ENCODE data around the gene HIGD1A. TPM values are rescaled to one million over a fixed set of nuclear protein-coding genes. Genes with fewer than 3 reads are reported as not detected.

Gene HIGD1A
- 100 to 1,000 TPM; 145 to 159 (median 150) TPM for polyA plus RNA-seq (ENCODE audit: insufficient read length in 3 of 3)
- long read RNA-seq, donor 1, transcript HIGD1A-201 (4 exons, 1,373 nt): major isoform, 51 of 53 reads
- long read RNA-seq, donor 1, partial matches to known transcripts: 0 of 53 reads
- long read RNA-seq, donor 1, other reads (novel, unspliced or antisense): 0 of 53 reads
- long read RNA-seq, donor 2, transcript HIGD1A-201 (4 exons, 1,373 nt): major isoform, 51 of 60 reads
- long read RNA-seq, donor 2, partial matches to known transcripts: 7 of 60 reads
- long read RNA-seq, donor 2, other reads (novel, unspliced or antisense): 0 of 60 reads
- long read RNA-seq, donor 3, transcript HIGD1A-201 (4 exons, 1,373 nt): major isoform, 128 of 133 reads
- long read RNA-seq, donor 3, partial matches to known transcripts: 0 of 133 reads
- long read RNA-seq, donor 3, other reads (novel, unspliced or antisense): 0 of 133 reads
- long read RNA-seq, donor 4, transcript HIGD1A-201 (4 exons, 1,373 nt): major isoform, 77 of 81 reads
- long read RNA-seq, donor 4, partial matches to known transcripts: 0 of 81 reads
- long read RNA-seq, donor 4, other reads (novel, unspliced or antisense): 0 of 81 reads
- long read RNA-seq, donor 5: 0 reads
- long read RNA-seq, donor 6, transcript HIGD1A-201 (4 exons, 1,373 nt): major isoform, 49 of 54 reads
- long read RNA-seq, donor 6, partial matches to known transcripts: 0 of 54 reads
- long read RNA-seq, donor 6, other reads (novel, unspliced or antisense): 0 of 54 reads
- long read RNA-seq, donor 7, transcript HIGD1A-201 (4 exons, 1,373 nt): major isoform, 106 of 123 reads
- long read RNA-seq, donor 7, partial matches to known transcripts: 11 of 123 reads
- long read RNA-seq, donor 7, other reads (novel, unspliced or antisense): 0 of 123 reads
- long read RNA-seq, donor 8, transcript HIGD1A-201 (4 exons, 1,373 nt): major isoform, 111 of 126 reads
- long read RNA-seq, donor 8, partial matches to known transcripts: 11 of 126 reads
- long read RNA-seq, donor 8, other reads (novel, unspliced or antisense): 0 of 126 reads
- long read RNA-seq, donor 9, transcript HIGD1A-201 (4 exons, 1,373 nt): major isoform, 97 of 101 reads
- long read RNA-seq, donor 9, partial matches to known transcripts: 0 of 101 reads
- long read RNA-seq, donor 9, other reads (novel, unspliced or antisense): 0 of 101 reads
- long read RNA-seq, donor 10, transcript HIGD1A-204 (4 exons, 585 nt): minor isoform, 7 of 115 reads
- long read RNA-seq, donor 10, transcript HIGD1A-201 (4 exons, 1,373 nt): major isoform, 94 of 115 reads
- long read RNA-seq, donor 10, partial matches to known transcripts: 12 of 115 reads
- long read RNA-seq, donor 10, other reads (novel, unspliced or antisense): 0 of 115 reads
- long read RNA-seq, donor 11, transcript HIGD1A-201 (4 exons, 1,373 nt): major isoform, 77 of 79 reads
- long read RNA-seq, donor 11, partial matches to known transcripts: 0 of 79 reads
- long read RNA-seq, donor 11, other reads (novel, unspliced or antisense): 0 of 79 reads
- long read RNA-seq, donor 12, transcript HIGD1A-201 (4 exons, 1,373 nt): major isoform, 38 of 45 reads
- long read RNA-seq, donor 12, partial matches to known transcripts: 0 of 45 reads
- long read RNA-seq, donor 12, other reads (novel, unspliced or antisense): 0 of 45 reads
- long read RNA-seq, donor 13, transcript HIGD1A-201 (4 exons, 1,373 nt): major isoform, 138 of 144 reads
- long read RNA-seq, donor 13, partial matches to known transcripts: 0 of 144 reads
- long read RNA-seq, donor 13, other reads (novel, unspliced or antisense): 0 of 144 reads
- long read RNA-seq, donor 14, transcript HIGD1A-201 (4 exons, 1,373 nt): major isoform, 87 of 98 reads
- long read RNA-seq, donor 14, partial matches to known transcripts: 5 of 98 reads
- long read RNA-seq, donor 14, other reads (novel, unspliced or antisense): 0 of 98 reads
- long read RNA-seq, donor 15, transcript HIGD1A-201 (4 exons, 1,373 nt): major isoform, 38 of 40 reads
- long read RNA-seq, donor 15, partial matches to known transcripts: 0 of 40 reads
- long read RNA-seq, donor 15, other reads (novel, unspliced or antisense): 0 of 40 reads
- long read RNA-seq, donor 16, transcript HIGD1A-201 (4 exons, 1,373 nt): major isoform, 242 of 260 reads
- long read RNA-seq, donor 16, transcript HIGD1A-204 (4 exons, 585 nt): minor isoform, 9 of 260 reads
- long read RNA-seq, donor 16, transcript HIGD1A-205 (3 exons, 983 nt): minor isoform, 5 of 260 reads
- long read RNA-seq, donor 16, partial matches to known transcripts: 0 of 260 reads
- long read RNA-seq, donor 16, other reads (novel, unspliced or antisense): 0 of 260 reads

DNA sequence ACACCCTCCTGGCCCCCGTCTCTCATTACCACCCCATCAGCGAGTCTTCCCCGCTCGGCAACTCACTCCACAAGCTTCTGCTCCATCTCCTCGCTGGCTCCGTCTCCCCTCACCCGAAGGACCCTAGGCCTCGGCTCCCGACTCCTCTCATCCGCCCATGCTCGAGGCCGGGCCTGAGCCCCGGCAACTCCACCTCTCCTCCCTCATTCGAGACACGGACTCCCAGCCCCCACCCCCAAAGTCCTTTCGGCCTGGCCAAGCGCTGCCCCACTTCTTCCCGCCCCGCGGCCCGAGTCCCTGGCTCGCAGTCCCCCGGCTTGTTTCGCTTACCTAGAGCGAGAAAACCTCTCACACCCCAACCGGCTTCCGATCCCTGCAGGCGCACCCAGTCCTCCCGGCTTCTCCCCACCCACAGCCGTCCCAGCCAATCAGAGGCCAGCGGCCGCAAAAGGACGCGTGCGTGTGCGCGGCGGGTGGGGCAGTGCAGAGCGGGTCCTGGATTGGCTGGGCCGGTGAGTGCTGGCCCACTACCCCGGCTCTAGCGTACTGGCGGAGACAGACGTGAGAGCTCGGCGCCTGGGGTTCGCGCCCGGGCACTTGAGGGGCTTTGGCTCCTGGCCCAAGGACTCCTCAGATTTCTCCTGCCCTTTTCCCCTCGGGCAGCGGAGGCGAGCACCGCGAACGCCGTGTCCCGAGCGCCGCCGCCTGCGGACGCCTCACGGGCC, at the start of gene HIGD1A:
Gene HIGD1A, minus strand, starts transcription at position 385 of the 725 bp plus-strand sequence. CDS start 10,237 bp downstream, outside the sequence.
- peak; percentile 85 to 96 (median 94) for DNase-seq (ENCODE audit: extremely low read depth in 1 of 11, low read depth in 9 of 11, low spot score in 4 of 11)

DNA sequence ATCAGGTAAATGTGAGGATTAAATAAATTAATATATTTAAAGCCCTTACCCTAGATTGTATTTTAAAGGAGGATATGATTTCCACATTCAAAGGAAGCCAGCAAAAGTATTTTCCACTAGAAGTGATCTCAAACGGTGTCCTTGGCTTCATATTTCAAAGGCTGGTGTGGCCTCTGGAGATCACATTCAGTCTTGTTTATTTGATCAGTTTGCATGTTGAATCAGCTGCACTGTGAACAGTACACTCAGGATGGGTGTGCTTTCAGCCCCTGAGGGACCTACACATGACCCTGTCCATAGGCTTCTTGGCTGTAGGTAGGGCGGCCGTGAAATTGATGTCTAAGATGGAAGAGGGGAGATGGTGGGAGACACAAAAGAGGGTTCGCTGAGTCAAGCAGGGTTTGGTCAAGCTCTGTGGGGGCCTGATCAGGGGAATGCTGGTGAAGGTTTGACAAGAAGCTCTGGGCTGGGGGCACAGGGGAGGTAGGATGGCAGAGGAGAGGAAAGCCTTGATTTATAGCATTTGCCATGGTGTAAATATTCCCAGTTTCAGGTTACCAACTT, 49.5 kb upstream of the HIGD1A start:
- no peak for DNase-seq (ENCODE audit: extremely low read depth in 1 of 11, low read depth in 9 of 11, low spot score in 4 of 11)

DNA sequence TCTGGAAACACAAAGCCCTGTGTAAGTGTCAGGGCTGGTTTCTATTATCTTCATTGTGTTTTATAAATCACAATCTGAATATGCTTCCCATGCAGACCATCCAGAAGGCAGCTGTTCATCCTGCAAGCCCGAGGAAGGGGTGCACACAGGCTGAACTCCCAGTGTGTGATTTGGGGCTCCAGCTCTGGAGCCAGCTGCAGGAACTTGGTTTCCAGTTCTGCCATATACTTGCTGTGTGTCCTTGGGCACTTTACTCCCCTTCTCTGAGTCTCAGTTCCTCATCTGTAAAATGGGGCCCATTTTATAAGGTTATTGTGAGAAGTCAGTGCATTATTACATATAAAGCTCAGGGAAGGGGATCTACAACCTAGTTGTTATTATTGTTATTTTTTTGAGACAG, 48.8 kb upstream of the HIGD1A start:
- no peak for DNase-seq (ENCODE audit: extremely low read depth in 1 of 11, low read depth in 9 of 11, low spot score in 4 of 11)

DNA sequence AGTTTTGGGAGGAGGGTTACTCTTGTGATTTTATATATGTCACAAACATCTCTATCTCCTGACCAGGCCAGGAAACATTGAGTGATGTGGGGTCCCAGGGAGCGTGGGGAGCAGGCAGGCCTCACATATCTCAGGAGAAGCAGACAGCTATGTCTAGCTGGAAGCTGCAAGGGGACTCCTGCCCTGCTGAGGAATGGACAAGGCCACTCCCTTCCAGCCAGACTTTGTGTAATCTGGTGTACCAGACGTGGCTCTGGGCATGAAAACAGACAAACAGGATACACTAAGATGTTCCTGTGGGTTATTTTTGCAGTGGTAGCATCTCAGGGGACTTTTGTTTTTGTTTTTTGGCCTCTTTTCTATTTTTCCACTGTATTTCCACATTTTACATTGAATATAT, 48.2 kb upstream of the HIGD1A start:
- DNase-seq (ENCODE audit: extremely low read depth in 1 of 11, low read depth in 9 of 11, low spot score in 4 of 11): no peak

DNA sequence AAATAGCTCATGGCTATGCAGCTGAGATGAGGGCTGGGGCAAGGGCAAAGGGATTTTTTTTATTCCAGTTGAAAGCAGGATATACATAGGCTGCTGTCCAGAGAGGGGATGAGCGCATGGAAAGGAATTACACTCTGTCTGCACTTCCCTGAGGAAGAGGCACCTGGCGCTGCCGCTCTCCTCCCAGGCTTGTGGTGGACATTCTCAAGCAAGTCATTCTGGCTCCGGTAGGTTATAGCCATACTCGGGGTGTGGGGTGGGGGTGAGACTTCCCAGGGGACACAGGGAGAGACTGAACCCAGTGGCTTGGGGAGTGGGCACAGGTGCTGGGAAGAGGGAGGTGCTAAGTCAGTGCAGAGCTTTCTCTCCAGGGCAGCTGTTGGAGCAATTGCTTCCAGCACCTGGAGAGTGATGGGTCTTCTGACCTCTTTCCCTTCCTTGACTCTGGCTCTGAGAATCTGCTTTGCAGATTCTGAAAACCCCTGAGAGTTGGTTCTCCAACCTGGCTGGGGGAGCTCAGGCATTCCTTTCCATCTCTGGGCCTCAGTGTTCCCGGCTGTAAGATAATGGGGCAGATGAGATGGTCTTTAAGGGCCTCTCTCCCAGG, 47.0 kb upstream of the HIGD1A start:
- no peak for DNase-seq (ENCODE audit: extremely low read depth in 1 of 11, low read depth in 9 of 11, low spot score in 4 of 11)

DNA sequence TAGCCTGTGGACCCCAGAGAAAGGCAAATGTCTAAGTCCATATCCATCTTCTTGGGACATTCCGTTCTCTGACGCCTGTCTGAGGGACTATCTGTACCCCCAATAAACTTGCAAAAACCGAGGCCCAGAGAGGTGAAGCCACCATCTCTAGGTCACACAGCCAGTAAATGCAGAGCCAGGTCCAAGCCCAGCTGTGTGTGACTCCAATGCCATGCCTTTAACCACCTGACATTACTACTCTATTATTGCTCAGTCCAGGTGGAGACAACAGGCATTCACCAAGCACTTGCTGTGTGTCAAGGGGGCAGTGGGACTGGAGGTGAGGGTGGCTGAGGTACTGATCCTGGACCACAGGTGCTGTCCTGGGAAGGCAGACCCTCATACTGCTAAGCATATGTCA, 46.0 kb upstream of the HIGD1A start:
- DNase-seq (ENCODE audit: extremely low read depth in 1 of 11, low read depth in 9 of 11, low spot score in 4 of 11): no peak

DNA sequence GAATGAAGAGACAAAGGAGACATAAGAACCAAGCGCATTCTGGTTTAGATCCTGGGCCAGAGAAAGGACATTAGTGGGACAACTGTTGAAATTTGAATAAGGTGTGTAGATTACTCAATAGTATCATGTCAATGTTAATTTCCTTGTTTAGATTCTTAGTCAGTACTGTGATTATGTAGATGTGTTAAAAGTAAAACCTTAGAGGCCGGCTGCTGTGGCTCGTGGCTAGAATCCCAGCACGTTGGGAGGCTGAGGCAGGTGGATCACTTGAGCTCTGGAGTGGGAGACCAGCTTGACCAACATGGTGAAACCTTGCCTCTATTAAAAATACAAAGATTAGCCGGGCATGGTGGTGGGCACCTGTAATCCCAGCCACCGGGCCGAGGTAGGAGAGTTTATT, 44.7 kb upstream of the HIGD1A start:
- no peak for DNase-seq (ENCODE audit: extremely low read depth in 1 of 11, low read depth in 9 of 11, low spot score in 4 of 11)

DNA sequence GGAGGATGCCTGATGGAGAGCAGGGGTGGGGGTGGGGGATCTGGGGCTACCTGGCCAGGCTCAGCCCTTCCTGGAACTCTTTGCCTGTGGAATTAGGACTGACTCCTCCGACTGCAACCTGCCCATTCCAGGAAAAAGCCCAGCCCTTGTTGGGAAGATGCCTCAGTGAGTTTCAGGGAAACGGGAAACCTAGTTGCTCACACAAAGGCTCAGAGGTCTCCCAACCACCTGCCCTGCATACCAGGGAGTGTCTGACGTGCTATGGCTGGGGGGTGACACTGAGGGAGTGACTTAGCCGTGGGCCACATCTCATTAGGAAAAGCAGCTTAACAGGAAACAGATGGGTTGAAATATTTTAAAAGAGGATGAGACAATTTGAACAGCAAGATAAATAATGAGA, 43.4 kb upstream of the HIGD1A start:
- DNase-seq (ENCODE audit: extremely low read depth in 1 of 11, low read depth in 9 of 11, low spot score in 4 of 11): no peak

DNA sequence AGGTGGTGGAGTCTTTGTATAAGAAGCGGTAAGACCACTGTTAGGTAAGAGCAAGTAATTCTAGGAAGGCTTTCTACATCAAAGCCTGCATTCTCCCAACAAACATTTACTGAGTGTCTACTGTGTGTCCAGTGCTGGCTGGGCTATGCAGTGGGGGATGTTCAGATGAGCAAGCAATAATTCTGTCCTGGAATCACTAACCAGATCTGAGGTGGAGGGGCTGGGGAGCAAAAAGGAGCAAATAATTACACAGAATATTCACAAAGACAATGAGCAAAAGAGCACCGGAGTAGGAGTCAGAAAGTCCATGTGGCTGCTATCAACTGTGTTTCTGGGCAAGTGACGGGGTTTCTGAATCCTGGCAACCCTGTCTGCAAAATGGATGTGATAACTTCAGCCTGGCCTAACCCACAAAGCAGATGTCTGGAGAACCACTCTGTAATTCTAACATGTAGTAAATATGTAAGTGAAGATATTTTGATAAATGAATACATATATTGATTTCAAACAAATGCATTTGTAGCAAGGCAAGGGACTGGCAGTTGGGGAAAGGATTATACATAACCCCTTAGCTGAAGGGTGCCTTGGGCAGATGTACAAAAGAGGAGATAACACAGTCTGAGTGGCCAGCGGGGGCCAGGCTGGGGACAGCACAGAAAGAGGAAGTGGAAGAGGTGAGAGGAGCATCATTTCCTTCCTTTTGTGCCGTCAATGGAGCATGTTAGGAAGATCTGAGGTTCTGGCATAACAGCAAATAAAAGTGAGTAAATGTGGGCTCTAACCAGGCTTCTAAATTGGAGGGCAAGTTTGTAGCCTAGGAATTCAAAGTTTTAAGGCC, 42.6 kb upstream of the HIGD1A start:
- DNase-seq (ENCODE audit: extremely low read depth in 1 of 11, low read depth in 9 of 11, low spot score in 4 of 11): no peak

DNA sequence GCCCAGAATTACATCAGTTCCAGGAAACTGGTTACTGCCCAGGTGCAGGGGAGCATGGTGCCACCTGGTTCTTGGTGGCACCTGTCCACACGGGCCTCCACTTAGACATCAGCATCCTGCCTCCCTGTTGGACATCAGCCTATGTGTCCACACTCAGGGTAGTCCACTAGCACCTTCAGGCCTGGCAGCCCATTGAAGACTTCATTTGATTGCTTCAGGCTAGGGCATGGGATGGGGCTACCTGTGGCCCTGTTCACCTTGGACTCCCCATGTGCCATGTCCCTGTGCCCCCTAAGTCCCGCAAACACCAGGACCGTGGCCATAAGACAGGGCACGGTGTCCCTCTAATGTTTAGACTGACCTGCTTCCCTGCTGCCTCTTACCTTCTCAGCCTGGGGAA, 40.5 kb upstream of the HIGD1A start:
- DNase-seq (ENCODE audit: extremely low read depth in 1 of 11, low read depth in 9 of 11, low spot score in 4 of 11): no peak

DNA sequence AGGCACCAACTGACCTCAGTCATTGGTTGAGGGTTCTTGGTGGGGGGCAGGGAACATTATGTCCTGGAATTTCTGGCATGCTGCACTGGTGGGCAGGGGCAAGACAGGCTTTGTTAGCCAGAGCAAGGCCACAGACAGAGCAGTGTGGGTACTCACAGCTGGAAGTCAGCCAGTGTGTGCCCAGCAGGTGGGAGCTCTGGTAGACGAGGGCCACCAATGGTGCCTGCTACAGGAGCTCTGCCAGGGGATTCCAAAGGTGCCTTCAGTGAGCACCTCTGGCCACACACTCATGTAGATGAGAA, 40.1 kb upstream of the HIGD1A start:
- no peak for DNase-seq (ENCODE audit: extremely low read depth in 1 of 11, low read depth in 9 of 11, low spot score in 4 of 11)

DNA sequence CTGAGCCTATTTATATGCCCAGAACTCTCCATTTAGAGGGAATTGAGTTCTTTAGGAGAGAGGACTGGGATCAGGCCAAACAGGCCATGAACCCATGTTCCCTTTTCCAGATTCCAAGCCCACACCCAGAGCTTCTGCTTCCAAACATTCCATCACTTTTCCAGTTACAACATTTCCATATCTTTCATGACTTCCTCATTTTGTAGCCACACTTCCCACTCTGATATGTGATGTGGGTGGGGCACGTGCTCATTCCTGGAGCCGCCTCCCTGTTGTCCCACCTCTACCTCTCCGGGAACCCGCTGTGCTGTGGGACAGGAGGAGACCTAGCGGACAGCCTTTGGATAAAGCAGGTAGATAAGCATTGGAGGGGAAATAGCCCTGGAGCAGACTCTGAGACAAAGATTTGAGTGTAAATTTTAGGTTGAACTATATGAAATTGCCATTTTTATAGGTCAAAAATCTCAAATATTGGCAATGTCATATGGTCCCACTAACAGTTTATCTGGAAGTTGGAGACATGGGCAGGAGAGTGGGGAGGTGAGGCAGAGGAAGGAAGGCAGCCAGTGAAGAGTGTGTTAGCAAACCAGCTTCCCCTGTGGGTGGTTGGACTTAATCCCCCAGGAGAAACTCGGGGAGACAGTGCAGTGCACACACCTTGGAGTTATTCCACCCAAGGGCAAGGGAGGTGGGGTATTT, 39.6 kb upstream of the HIGD1A start:
- DNase-seq (ENCODE audit: extremely low read depth in 1 of 11, low read depth in 9 of 11, low spot score in 4 of 11): no peak

DNA sequence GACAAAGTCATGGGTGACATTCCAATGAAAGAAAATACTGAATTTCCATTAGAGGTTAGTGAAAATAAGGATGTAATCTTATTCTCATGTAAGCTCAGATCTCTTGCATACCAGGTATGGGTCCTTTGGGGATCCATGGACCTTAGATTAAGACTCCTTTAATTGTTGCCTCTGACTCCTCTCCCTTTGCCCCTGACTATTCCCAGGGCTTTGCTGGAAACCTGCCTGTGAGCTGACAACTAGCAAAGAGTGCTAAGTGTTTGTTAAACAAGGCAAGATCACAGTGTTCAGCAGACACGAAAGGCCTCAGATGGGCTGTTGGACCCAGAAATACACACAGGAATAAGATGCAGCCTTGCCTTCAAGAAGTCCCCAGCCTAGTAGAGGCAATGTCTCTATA, 37.0 kb upstream of the HIGD1A start:
- no peak for DNase-seq (ENCODE audit: extremely low read depth in 1 of 11, low read depth in 9 of 11, low spot score in 4 of 11)

DNA sequence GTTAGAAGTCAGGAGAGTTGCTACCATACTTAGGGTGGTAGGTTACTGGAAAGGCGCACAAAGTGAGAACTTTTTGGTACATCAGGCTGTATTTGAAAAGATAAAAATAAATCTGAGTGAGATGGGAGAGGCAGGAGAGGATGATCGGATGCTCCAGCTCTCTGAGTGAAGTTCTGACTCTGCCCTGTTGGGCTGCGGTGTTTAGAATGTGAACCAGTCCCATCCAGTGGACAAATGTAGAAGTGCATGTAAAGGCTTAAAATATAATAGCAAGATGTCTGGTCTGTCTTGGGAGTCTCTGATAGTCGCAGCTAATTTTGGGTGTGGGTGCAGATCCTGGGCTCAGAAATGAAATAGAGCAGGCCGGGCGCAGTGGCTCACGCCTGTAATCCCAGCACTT, 35.3 kb upstream of the HIGD1A start:
- DNase-seq (ENCODE audit: extremely low read depth in 1 of 11, low read depth in 9 of 11, low spot score in 4 of 11): peak in 5 of 11 donors; percentile 44 to 66 (median 62)

DNA sequence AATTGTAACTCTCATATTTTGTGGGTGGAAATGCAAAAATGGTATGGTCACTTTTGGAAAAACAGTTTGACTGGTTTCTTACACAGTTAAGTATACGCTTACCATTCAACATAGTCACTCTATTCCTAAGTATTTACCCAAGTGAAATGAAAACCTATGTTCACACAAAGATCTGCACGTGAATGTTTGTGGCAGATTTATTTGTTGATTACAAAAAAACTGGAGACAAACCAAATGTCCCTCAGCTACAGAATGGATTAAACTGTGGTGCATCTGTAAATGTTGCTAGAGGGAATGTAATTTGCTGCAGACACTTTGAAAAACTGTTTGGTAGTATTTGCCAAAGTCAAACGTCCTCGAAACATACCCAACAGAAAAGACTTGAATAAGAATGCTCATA, 34.3 kb upstream of the HIGD1A start:
- DNase-seq (ENCODE audit: extremely low read depth in 1 of 11, low read depth in 9 of 11, low spot score in 4 of 11): no peak
